GM18909 (cell line): ENCODE results near the gene AGFG1.
"Not testable (repeated sequence)": the region's sequence is repeated elsewhere in the genome, so short reads cannot be mapped to it uniquely, and the experiment has no call there.

ENCODE experiments used
- ATAC-seq: cut with Tn5 transposase; IDR thresholded peaks from one replicate; pipeline ENCODE4 v1.9.1; 2021; ENCODE audit warnings: mild to moderate bottlenecking; ENCODE audit not compliant: unreplicated experiment, poor library complexity

AGFG1 gene

GRCh38 chr2:227493524-227493923, 21.6 kb downstream of the AGFG1 start:
- no peak for ATAC-seq

GRCh38 chr2:227497158-227497557, 25.2 kb downstream of the AGFG1 start:
- ATAC-seq = no peak

DNA sequence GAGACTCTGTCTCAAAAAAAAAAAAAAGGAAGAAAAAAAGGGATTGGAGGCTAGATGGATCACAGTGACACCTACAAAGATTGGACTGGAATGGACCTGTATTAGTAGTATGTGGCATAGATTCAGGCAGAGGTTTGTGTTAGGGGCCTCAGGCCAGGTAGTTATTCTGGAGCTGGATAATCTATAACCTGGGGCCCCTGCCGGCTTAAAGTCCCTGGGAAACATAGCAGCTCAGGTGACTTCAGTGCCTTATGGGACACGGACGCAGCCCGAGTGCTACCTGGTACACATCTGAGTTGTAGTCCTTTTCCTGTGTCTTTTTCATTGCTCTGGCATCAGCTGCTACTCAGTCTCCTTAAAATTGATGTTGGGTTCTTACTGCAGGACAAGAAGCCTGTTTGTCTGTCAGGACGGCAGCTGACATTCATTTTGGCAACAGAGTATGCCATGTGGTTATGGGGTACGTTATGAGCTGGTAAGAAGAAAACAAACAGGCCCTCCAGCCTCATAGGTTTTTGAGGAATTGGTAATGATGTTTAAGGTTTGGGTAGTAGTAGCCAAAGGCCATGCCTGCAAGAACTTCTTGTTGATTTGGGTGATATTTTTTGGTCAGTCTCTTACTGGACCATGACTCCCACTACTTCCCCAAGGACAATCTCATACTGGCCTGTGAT, 27.8 kb downstream of the AGFG1 start:
- ATAC-seq = no peak

DNA sequence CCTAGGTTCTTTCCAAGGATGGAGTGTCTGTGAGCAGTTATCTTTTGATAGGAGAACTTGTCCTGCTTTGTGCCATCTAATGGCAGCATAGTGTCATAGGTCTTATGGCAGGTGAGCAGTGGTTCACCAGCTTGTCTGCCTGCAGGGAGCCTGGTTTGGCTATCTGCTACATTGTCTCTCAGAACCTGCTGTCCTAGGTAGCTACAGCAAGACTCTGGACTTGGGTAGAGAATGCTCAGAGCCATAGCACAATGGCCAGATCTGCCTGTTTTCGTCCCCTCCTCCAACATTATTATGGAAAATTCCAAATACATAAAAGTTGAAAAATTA, 28.3 kb downstream of the AGFG1 start:
- ATAC-seq = no peak

DNA sequence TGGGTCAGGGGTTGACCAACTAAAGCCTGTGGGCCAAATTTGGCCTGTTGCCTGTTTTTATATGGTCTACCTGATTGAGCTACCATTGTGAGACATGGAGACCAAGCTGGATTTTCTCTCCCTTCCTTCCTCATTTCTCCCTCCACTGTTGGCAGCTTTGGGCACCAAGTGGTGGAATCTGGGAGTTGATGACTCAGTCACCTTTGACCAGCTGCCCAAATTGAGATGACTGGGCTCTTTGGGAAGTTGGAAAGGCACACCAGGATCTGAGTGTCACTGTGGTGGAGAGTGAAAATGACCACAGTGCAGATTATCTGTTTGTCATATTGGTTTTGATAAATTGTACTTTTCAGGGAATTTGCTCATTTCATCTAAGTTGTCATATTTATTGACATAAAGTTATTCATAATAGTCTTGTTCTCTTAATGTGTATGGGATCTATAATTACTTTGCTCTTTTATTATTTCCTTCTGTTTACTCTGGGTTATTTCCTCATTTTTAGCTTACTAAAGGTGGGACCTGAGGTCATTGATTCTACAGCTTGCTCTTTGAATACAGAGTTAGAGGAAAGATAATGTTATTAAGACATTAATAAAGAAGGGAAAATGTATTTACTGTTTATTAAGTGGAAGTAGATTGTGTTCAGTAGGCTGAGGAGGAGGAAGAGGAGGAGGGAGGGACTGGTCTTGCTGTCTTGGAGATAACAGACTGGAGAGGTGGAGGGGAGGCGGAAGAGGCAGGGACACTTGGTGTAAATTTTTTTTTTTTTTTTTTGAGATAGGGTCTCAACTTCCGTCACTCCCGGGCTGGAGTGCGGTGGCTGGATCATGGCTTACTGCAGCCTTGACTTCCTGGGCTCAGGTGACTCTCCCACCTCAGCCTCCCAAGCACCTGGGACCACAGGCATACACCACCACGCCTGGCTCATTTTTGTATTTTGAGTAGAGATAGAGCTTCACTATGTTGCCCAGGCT, 31.8 kb downstream of the AGFG1 start:
- no peak for ATAC-seq

DNA sequence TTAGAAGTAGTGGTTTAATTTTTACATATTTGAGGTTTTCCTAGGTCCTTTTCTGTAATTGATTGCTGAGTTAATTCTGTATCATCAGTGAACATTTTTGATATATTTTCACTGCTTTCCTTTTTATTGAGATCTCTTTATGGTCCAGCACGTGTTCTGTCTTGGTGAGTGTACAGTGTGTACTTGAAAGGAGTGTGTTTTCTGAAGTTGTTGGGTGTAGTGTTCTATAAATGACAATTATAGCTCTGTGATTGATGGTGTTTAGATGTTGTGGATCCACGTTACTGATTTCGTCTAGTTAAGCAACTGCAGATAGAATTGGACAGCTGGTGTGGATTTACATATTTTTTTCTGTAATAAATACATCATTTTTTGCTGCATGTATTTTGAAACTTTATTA, 32.7 kb downstream of the AGFG1 start:
- no peak for ATAC-seq

GRCh38 chr2:227506456-227506855, 34.5 kb downstream of the AGFG1 start:
- no peak for ATAC-seq

DNA sequence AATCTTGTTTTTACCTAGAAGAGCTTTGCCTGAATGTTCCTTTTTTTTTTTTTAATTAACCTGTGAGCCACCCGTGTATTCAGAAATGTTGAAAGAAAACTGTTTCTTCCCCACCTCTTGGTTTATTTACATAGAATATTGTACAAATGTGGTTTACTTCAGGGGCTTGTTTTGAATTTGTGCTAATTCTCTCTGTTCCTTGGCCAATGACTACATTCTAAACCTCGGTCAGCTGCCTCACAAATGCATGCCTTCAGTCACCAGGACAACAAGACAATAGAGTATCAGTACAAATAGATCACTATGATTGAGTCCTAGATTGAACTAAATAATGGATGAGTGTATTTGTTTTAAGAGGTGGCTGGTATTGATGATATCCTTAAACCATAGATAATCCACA, 36.0 kb downstream of the AGFG1 start:
- no peak for ATAC-seq

DNA sequence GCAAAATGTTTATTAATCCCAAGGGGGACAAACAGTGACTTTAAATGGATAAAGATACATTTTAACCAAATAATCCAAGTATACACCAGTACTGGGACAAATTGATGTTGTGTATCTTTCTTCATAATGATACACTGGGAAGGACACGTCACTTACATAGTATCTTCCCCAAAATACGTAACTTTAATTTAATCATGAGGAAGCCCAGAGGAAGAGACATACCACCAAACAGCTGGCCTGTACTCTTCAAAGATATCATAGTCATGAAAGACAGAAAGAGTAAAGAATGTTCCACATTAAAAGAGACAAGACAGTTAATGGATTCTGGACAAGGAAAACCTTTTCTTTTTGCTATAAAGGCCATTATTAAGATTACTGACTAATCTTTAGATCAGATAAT, 37.1 kb downstream of the AGFG1 start:
- ATAC-seq = no peak

GRCh38 chr2:227509824-227510619, 38.1 kb downstream of the AGFG1 start:
- ATAC-seq = no peak

- ATAC-seq = no peak
Measured at GRCh38 chr2:227510620-227510958, 38.6 kb downstream of the AGFG1 start.

DNA sequence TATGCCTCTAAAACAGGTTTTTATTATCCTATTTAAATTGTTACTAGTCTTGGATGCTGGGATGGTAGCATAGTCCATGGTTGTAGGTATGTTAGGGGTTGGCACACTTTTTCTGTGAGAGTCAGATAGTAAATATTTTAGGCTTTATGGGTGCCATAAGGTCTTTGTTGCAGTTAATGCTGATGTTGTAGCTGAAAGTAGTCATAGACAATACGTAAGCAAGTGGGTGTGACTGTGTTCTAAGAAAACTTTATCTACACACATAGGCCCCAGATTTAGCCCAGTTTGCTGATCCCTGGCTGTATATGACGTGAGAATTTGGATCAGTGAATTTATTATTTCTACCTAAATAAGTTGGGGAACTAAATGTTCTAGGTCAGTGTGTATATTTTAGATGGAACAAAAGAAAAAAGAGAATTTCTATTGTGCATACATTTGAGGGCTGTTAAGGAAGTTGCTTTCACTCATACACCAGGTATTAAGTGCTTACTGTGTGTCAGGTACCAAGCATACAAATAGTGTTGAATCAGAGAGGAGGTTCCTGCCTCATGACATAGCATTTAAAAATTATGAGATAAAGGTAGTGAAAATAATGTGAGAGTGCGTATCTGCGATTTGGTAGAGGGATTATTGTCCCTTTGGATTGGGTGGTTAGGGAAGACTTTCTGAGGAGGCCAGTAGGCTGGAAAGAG, 39.4 kb downstream of the AGFG1 start:
- ATAC-seq = no peak

- ATAC-seq = no peak
Measured at GRCh38 chr2:227511955-227512354, 40.0 kb downstream of the AGFG1 start.

- ATAC-seq = no peak
Measured at GRCh38 chr2:227513113-227513512, 41.2 kb downstream of the AGFG1 start.

GRCh38 chr2:227515742-227516141, 43.8 kb downstream of the AGFG1 start:
- no peak for ATAC-seq

- no peak for ATAC-seq
Measured at GRCh38 chr2:227517724-227518123, 45.8 kb downstream of the AGFG1 start.

- ATAC-seq = not testable (repeated sequence)
Measured at GRCh38 chr2:227518278-227518865, 46.4 kb downstream of the AGFG1 start.

- ATAC-seq = not testable (repeated sequence)
Measured at GRCh38 chr2:227521178-227521577, 49.2 kb downstream of the AGFG1 start.

DNA sequence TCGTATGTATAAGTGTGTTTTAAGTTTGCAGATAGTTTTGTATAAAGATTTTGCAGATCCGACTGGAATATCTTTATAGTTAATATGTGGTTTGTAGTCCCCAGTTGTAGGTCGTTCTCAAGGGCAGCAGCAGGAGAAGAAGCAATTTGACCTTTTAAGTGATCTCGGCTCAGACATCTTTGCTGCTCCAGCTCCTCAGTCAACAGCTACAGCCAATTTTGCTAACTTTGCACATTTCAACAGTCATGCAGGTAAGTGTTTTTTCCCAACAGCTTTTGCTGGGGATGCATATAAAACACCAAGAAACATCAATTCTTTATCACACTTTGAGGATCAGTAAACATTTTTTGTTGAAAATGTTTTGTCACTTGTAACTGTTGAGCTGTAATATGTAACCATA, 52.7 kb downstream of the AGFG1 start:
- no peak for ATAC-seq

GRCh38 chr2:227527351-227527750, 55.4 kb downstream of the AGFG1 start:
- no peak for ATAC-seq
